ENCODE measurements around the gene LSAMP.

- TF ChIP-seq CTCF (IDR thresholded peaks at IDR 0.05) (no peak), POLR2A (IDR thresholded peaks at IDR 0.05) (no peak)
Measured at GRCh38 chr3:115901008-115901407, 544.3 kb downstream of the LSAMP start.

Data from lower leg skin (tissue), 3 donors.